GM23338 (cell line): ENCODE measurements around the gene ERMP1. TPM values are rescaled to one million over a fixed set of nuclear protein-coding genes. Genes with fewer than 3 reads are reported as not detected.

Experiments used
- ATAC-seq: fragments of 200-7000 bp; cut with Tn5 transposase; 3 replicates; pipeline ENCODE4 v1.9.1; 2020
- DNase-seq: peaks from one replicate; pipeline ENCODE4 v3.0.0-alpha.2; 2015; ENCODE audit warnings: low spot score
- H2AFZ ChIP-seq: fragments of 200-600 bp; sonication (generic); 2 replicates; pipeline ENCODE4 v1.8.0; 2016; ENCODE audit warnings: antibody characterized with exemption, mild to moderate bottlenecking, moderate library complexity
- H3F3A ChIP-seq: fragments of 200-600 bp; sonication (generic); replicated peaks from 2 replicates; pipeline ENCODE4 v1.8.0; 2017; ENCODE audit warnings: antibody characterized with exemption, mixed run types, low read depth
- H3K27ac ChIP-seq: fragments of 200-600 bp; sonication (generic); 2 replicates; pipeline ENCODE4 v1.6.1; 2016; ENCODE audit warnings: low read depth
- H3K27me3 ChIP-seq: fragments of 200-600 bp; sonication (generic); 2 replicates; pipeline ENCODE4 v1.8.0; 2016; ENCODE audit warnings: mild to moderate bottlenecking, mixed run types, moderate library complexity; ENCODE audit not compliant: insufficient read depth
- H3K36me3 ChIP-seq: fragments of 200-600 bp; sonication (generic); 2 replicates; pipeline ENCODE4 v1.8.0; 2016; ENCODE audit warnings: mild to moderate bottlenecking; ENCODE audit not compliant: insufficient read depth
- H3K4me1 ChIP-seq: fragments of 200-600 bp; sonication (generic); 2 replicates; pipeline ENCODE4 v1.8.0; 2016; ENCODE audit warnings: mild to moderate bottlenecking, moderate library complexity; ENCODE audit not compliant: insufficient read depth
- H3K4me2 ChIP-seq: fragments of 200-600 bp; sonication (generic); 2 replicates; pipeline ENCODE4 v1.7.1; 2017; ENCODE audit warnings: mixed run types
- H3K4me3 ChIP-seq: fragments of 200-600 bp; sonication (generic); 2 replicates; pipeline ENCODE4 v1.6.1; 2016; ENCODE audit warnings: mixed run types
- H3K79me2 ChIP-seq: fragments of 200-600 bp; sonication (generic); replicated peaks from 2 replicates; pipeline ENCODE4 v1.8.0; 2017; ENCODE audit warnings: mild to moderate bottlenecking; ENCODE audit not compliant: insufficient read depth
- H3K9me2 ChIP-seq: fragments of 200-600 bp; sonication (generic); 2 replicates; pipeline ENCODE4 v1.8.0; 2017; ENCODE audit not compliant: insufficient read depth
- H4K20me1 ChIP-seq: fragments of 200-600 bp; sonication (generic); replicated peaks from 2 replicates; pipeline ENCODE4 v1.8.0; 2017; ENCODE audit warnings: mild to moderate bottlenecking; ENCODE audit not compliant: insufficient read depth
- H3K27ac Mint-ChIP-seq: 2 replicates; pipeline ENCODE4 v1.8.0; 2020; ENCODE audit warnings: inconsistent platforms, mild to moderate bottlenecking, moderate library complexity, mixed read lengths
- H3K27me3 Mint-ChIP-seq: 3 replicates; pipeline ENCODE4 v1.8.0; 2022; ENCODE audit warnings: low read depth, mild to moderate bottlenecking, moderate library complexity, mixed read lengths, inconsistent platforms; ENCODE audit not compliant: insufficient read depth, poor library complexity
- H3K36me3 Mint-ChIP-seq: 3 replicates; pipeline ENCODE4 v1.8.0; 2021; ENCODE audit warnings: low read depth, mild to moderate bottlenecking, inconsistent platforms, moderate library complexity, mixed read lengths
- H3K4me1 Mint-ChIP-seq: 3 replicates; pipeline ENCODE4 v1.8.0; 2020; ENCODE audit warnings: mild to moderate bottlenecking, inconsistent platforms, mixed read lengths
- H3K4me3 Mint-ChIP-seq: 3 replicates; pipeline ENCODE4 v1.8.0; 2021; ENCODE audit warnings: moderate library complexity, mild to moderate bottlenecking, inconsistent platforms, mixed read lengths
- H3K9me3 Mint-ChIP-seq: 3 replicates; pipeline ENCODE4 v1.8.0; 2020; ENCODE audit warnings: moderate library complexity, mild to moderate bottlenecking, inconsistent platforms, mixed read lengths
- CREB1 ChIP-seq: fragments of 250-450 bp; sonication (Bioruptor Pico); IDR thresholded peaks from 2 replicates; pipeline ENCODE4 v1.5.0; 2020; ENCODE audit warnings: low read depth, mild to moderate bottlenecking, moderate library complexity
- EZH2 ChIP-seq: fragments of 200-600 bp; sonication (generic); IDR thresholded peaks from one replicate; pipeline ENCODE4 v1.8.0; 2017; ENCODE audit warnings: antibody characterized with exemption, mild to moderate bottlenecking, low read depth; ENCODE audit not compliant: unreplicated experiment
- EZH2phosphoT487 ChIP-seq: fragments of 200-600 bp; sonication (generic); IDR thresholded peaks from one replicate; pipeline ENCODE4 v1.8.1; 2018; ENCODE audit warnings: antibody characterized with exemption; ENCODE audit not compliant: unreplicated experiment
- JUNB ChIP-seq: IDR thresholded peaks from one replicate; pipeline ENCODE4 v1.6.1; 2016; ENCODE audit warnings: antibody characterized with exemption; ENCODE audit not compliant: unreplicated experiment
- POLR2AphosphoS5 ChIP-seq: IDR thresholded peaks from 2 replicates; pipeline ENCODE4 v1.6.1; 2016; ENCODE audit warnings: antibody characterized with exemption, low read depth
- STAT1 ChIP-seq: IDR thresholded peaks from one replicate; pipeline ENCODE4 v1.6.1; 2016; ENCODE audit warnings: antibody characterized with exemption; ENCODE audit not compliant: unreplicated experiment
- ZNF114 ChIP-seq: fragments of 250-450 bp; sonication (Bioruptor Pico); IDR thresholded peaks from 2 replicates; pipeline ENCODE4 v1.5.0; 2020; ENCODE audit warnings: mild to moderate bottlenecking, moderate library complexity
- ZNF331 ChIP-seq: fragments of 250-450 bp; sonication (Bioruptor Pico); IDR thresholded peaks from 2 replicates; pipeline ENCODE4 v1.5.0; 2020; ENCODE audit warnings: low read depth, mild to moderate bottlenecking, moderate library complexity
- polyA plus RNA-seq: library from polyadenylated mRNA; unstranded; fragments of >200 nt; fragmentation: Nextera tagmentation; extraction: Ambion mirVana; gene quantifications from 2 replicates; pipeline ENCODE4 v1.2.1, GENCODE V29; 2016
- total RNA-seq: library from RNA; depleted of rRNA; stranded (reverse); fragments of >200 nt; shearing (Covaris generic); gene quantifications from 2 replicates; pipeline ENCODE4 v1.2.3, GENCODE V29; 2014
- TF ChIP-seq, protein P1 (sequence below), 2 experiments: fragments of 200-600 bp in 1 of 2; sonication (generic) in 1 of 2; conservative IDR thresholded peaks; 2 replicates each; pipeline versions ENCODE4 v1.5.1 to v1.6.1; 2016 to 2017; ENCODE audit warnings: antibody characterized with exemption in 2 of 2, low read depth in 2 of 2, mild to moderate bottlenecking in 2 of 2, moderate library complexity in 1 of 2
- TF ChIP-seq, protein P2 (sequence below): IDR thresholded peaks from 2 replicates; pipeline ENCODE4 v1.6.1; 2016; ENCODE audit warnings: antibody characterized with exemption
- TF ChIP-seq, protein P3 (sequence below): fragments of 250-450 bp; sonication (Bioruptor Pico); IDR thresholded peaks from 2 replicates; pipeline ENCODE4 v1.5.0; 2020; ENCODE audit warnings: mild to moderate bottlenecking, moderate library complexity

The ERMP1 gene
- total and polyA plus RNA-seq, 2 experiments from 2014 or later: 5.3 to 23.4 TPM

DNA sequence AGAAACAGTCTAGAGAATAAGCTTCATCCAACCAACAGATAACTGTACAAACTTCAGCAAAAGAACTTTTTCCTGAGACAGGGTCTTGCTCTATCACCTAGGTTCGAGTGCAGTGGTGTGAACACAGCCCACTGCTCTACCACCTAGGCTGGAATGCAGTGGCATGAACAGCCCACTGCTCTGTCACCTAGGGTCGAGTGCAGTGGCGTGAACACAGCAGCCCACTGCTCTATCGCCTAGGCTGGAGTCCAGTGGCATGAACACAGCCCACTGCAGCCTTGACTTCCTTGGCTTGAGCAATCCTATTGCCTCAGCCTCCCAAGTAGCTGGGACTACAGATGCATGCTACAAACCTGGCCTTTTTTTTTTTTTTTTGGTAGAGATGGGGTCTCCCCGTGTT lies 43.4 kb downstream of the ERMP1 start:
- no peak for TF ChIP-seq CREB1 (CRISPR knock-in tag)
- TF ChIP-seq ZNF331 (CRISPR knock-in tag): no peak
- no peak for TF ChIP-seq EZH2
- no peak for TF ChIP-seq EZH2phosphoT487
- TF ChIP-seq STAT1: no peak
- TF ChIP-seq, protein P1, sequence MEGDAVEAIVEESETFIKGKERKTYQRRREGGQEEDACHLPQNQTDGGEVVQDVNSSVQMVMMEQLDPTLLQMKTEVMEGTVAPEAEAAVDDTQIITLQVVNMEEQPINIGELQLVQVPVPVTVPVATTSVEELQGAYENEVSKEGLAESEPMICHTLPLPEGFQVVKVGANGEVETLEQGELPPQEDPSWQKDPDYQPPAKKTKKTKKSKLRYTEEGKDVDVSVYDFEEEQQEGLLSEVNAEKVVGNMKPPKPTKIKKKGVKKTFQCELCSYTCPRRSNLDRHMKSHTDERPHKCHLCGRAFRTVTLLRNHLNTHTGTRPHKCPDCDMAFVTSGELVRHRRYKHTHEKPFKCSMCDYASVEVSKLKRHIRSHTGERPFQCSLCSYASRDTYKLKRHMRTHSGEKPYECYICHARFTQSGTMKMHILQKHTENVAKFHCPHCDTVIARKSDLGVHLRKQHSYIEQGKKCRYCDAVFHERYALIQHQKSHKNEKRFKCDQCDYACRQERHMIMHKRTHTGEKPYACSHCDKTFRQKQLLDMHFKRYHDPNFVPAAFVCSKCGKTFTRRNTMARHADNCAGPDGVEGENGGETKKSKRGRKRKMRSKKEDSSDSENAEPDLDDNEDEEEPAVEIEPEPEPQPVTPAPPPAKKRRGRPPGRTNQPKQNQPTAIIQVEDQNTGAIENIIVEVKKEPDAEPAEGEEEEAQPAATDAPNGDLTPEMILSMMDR (conservative IDR thresholded peaks at IDR 0.05; ENCODE audit: low read depth in 2 of 2): no peak
- TF ChIP-seq, protein P2, sequence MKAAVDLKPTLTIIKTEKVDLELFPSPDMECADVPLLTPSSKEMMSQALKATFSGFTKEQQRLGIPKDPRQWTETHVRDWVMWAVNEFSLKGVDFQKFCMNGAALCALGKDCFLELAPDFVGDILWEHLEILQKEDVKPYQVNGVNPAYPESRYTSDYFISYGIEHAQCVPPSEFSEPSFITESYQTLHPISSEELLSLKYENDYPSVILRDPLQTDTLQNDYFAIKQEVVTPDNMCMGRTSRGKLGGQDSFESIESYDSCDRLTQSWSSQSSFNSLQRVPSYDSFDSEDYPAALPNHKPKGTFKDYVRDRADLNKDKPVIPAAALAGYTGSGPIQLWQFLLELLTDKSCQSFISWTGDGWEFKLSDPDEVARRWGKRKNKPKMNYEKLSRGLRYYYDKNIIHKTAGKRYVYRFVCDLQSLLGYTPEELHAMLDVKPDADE: no peak
- no peak for TF ChIP-seq ZNF114 (CRISPR knock-in tag)
- TF ChIP-seq POLR2AphosphoS5: no peak
- TF ChIP-seq JUNB: no peak
- TF ChIP-seq, protein P3, sequence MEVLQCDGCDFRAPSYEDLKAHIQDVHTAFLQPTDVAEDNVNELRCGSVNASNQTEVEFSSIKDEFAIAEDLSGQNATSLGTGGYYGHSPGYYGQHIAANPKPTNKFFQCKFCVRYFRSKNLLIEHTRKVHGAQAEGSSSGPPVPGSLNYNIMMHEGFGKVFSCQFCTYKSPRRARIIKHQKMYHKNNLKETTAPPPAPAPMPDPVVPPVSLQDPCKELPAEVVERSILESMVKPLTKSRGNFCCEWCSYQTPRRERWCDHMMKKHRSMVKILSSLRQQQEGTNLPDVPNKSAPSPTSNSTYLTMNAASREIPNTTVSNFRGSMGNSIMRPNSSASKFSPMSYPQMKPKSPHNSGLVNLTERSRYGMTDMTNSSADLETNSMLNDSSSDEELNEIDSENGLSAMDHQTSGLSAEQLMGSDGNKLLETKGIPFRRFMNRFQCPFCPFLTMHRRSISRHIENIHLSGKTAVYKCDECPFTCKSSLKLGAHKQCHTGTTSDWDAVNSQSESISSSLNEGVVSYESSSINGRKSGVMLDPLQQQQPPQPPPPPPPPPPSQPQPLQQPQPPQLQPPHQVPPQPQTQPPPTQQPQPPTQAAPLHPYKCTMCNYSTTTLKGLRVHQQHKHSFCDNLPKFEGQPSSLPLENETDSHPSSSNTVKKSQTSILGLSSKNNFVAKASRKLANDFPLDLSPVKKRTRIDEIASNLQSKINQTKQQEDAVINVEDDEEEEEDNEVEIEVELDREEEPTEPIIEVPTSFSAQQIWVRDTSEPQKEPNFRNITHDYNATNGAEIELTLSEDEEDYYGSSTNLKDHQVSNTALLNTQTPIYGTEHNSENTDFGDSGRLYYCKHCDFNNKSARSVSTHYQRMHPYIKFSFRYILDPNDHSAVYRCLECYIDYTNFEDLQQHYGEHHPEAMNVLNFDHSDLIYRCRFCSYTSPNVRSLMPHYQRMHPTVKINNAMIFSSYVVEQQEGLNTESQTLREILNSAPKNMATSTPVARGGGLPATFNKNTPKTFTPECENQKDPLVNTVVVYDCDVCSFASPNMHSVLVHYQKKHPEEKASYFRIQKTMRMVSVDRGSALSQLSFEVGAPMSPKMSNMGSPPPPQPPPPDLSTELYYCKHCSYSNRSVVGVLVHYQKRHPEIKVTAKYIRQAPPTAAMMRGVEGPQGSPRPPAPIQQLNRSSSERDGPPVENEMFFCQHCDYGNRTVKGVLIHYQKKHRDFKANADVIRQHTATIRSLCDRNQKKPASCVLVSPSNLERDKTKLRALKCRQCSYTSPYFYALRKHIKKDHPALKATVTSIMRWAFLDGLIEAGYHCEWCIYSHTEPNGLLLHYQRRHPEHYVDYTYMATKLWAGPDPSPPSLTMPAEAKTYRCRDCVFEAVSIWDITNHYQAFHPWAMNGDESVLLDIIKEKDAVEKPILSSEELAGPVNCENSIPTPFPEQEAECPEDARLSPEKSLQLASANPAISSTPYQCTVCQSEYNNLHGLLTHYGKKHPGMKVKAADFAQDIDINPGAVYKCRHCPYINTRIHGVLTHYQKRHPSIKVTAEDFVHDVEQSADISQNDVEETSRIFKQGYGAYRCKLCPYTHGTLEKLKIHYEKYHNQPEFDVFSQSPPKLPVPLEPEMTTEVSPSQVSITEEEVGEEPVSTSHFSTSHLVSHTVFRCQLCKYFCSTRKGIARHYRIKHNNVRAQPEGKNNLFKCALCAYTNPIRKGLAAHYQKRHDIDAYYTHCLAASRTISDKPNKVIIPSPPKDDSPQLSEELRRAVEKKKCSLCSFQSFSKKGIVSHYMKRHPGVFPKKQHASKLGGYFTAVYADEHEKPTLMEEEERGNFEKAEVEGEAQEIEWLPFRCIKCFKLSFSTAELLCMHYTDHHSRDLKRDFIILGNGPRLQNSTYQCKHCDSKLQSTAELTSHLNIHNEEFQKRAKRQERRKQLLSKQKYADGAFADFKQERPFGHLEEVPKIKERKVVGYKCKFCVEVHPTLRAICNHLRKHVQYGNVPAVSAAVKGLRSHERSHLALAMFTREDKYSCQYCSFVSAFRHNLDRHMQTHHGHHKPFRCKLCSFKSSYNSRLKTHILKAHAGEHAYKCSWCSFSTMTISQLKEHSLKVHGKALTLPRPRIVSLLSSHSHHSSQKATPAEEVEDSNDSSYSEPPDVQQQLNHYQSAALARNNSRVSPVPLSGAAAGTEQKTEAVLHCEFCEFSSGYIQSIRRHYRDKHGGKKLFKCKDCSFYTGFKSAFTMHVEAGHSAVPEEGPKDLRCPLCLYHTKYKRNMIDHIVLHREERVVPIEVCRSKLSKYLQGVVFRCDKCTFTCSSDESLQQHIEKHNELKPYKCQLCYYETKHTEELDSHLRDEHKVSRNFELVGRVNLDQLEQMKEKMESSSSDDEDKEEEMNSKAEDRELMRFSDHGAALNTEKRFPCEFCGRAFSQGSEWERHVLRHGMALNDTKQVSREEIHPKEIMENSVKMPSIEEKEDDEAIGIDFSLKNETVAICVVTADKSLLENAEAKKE: no peak
- H3K36me3 ChIP-seq: no peaks in the 10 kb centered on the region
- DNase-seq (no peak), ATAC-seq (no peak)
- H2AFZ ChIP-seq: no peak overlapping the region
- H3K9me2 ChIP-seq: no peaks in the 10 kb centered on the region
- Mint-ChIP-seq H3K36me3 (peaks cover 9% of the 10 kb centered on the region; the same call in 2 of the 3 replicates), H3K4me3 (no peak overlapping the region), H3K27ac (no peak overlapping the region), H3K27me3 (no peaks in the 10 kb centered on the region), H3K9me3 (no peaks in the 10 kb centered on the region), H3K4me1 (peaks cover 1% of the 10 kb centered on the region; the same call in 2 of the 3 replicates)
- no peak overlapping the region for H3K27ac ChIP-seq
- no peaks in the 10 kb centered on the region for H3K27me3 ChIP-seq
- no peak overlapping the region for H3K4me2 ChIP-seq
- H3F3A ChIP-seq: no peaks in the 10 kb centered on the region
- H3K4me1 ChIP-seq: no peaks in the 10 kb centered on the region
- H3K79me2 ChIP-seq: no peaks in the 10 kb centered on the region
- no peak overlapping the region for H3K4me3 ChIP-seq
- no peaks in the 10 kb centered on the region for H4K20me1 ChIP-seq
